Ecto neural progenitor cell (in vitro differentiated cells): ENCODE results near the gene REL.
"Not testable (repeated sequence)": the region's sequence is repeated elsewhere in the genome, so short reads cannot be mapped to it uniquely, and the experiment has no call there.

ENCODE experiments used
- DNase-seq: peaks from one replicate; pipeline ENCODE4 v3.0.0-alpha.2; 2018; ENCODE audit warnings: low spot score

Gene REL

DNA sequence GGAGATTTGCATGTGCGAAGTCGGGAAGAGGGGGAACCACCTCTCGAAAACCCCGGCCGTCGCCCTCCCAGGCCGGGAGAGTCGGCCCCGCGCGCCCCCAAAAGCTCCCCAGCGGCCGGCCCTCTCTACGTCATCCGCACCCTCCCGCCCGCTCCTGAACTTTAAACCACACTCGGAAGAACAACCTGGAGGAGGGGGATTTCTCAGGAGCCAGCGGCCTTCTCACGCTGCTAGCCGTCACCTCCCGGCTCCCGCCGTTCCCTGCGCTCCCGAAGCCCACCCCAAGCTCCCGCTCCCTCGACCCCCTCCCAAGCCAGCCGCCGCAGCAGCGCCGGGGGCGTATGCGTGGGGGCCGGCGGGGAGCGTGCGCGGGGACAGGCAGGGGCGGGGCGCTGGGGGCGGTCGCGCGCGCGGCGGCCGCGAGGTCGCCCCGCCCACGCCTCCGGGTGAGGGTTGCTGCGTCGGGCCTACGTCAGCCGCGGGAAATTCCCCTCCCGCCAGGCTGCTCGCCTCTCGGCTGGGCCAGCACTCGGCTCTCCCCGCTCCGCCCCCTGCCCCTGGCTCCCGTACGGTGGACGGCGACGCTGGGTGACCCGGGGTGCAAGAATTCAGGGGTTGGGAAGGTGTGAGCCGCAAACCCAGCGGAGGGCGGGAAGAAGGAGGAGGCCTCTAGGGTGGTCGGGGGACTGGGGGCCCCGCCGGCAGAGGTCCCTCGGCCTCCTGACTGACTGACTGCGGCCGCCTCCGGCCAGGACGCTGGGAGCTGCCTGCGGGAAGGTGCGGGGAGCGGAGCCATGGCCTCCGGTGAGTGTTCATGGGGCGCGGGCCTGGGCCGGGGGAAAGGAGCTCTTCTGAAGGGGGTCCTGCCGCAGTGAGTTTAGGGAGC is at the start of gene REL:
REL (plus strand) TSS at position 528 of the 886 bp plus-strand sequence; CDS start at position 795, 267 bp downstream.
- peak; percentile 94 for DNase-seq

DNA sequence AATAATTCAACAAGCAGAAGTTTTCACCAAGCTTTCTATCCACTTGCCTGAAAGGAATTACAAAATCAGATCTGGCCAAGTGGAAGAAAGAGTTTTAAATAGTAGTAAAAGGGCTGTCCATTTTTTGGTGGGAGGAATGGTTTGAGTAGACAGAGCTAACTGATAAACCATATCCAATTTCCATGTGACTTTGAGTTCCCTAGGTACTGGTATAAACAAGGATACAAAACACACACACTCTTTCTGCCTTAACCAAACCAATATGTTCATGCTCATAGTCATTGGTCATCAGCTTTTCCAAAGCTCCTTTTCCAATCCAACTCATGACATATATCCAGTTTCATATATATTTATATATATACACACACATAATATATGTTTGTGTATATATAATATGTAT is 49.5 kb upstream of the REL start:
- DNase-seq: no peak

DNA sequence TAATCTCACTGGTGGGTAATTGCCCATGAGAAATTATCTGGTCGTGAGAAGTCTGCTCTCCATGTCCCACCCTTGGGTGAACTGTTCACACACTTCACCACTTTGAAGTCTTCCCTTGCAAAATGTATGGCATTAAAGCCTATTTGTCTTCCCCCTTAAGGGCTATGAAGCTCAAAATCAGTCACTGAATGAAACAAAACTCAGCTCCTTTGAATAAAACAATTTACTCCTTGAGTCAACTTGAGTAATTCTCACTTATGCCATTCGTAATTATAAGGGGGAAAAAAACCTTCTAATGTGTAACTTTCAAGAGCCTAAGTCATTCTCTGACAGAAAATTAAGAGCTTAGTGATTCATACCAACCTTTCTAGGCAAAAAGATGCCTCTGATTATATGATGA is 48.8 kb upstream of the REL start:
- DNase-seq: no peak

DNA sequence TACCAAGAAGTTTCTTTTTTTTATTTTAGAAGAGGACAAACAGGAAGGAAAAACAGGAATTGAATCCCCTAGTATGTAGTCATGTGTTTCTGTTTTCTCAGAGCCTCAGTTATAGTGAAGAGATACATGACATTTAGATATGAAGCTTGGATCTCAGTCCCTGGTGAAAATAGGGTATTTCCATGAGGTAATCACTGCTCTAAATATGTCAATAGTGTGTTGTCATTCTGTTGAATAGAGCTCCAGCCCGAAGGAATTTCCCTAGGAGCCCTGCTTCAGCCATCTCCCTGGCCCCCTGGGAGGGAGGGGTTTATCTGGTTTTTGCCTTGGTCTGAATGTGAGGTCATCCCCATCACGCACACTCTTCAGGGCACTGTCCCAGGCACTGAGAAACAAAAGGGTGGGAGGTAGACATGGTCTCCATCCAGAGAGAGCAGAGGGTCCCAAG is 47.1 kb upstream of the REL start:
- DNase-seq: no peak

DNA sequence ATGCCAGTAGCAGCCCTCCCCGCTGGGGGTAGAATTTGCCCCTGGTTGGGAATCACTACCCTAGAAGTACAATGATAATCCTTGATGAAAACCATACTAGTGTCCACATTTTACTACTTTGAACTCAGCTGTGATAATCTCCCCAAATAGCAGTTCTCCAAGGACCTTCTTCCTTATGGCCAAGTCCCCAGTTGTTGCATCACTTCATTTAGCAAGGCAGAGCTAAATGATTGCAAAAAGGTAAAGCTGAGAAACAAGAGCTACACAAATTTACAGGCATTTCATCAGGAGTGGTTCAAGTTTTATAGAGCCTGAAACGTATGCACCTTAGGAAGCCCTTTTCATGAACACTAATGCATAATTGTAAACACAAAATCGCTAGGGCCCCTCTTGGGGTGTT is 44.9 kb upstream of the REL start:
- DNase-seq: no peak

DNA sequence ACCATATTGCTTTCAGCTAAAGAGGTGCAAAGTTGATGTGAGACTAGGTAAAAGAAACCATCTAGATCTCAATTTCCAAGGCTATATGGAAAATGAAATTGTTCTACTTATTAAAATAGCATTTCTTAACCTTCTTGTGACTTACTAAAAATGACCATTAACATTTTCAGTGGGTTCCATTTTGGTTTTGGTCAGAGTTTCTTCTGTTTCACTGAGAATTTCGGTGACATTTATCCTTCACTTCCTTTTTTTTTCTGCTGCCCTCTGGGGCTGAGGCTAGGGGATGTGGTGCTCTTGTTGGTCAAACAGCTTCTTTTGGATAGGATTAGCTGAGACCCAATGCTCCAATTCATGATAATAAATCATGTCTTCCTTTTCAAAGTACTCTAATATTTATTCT is 44.3 kb upstream of the REL start:
- no peak for DNase-seq

DNA sequence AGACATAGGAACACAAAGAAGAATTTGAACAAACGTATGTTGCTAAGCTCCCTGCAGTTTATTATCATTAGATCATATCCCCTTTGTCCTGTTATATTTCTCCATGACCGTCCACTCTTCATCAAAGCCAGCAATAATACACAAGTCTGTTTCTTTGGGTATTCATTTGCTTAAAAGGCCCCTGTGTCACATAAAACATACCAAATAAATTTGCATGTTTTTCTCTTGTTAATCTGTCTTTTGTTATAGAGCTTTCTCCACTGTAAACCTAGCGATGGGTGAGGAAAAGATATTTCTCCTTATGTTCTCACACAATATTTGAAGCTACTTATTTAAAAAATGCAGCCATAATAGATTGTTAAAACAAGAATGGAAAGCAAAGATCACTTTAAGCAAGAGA is 42.9 kb upstream of the REL start:
- no peak for DNase-seq

DNA sequence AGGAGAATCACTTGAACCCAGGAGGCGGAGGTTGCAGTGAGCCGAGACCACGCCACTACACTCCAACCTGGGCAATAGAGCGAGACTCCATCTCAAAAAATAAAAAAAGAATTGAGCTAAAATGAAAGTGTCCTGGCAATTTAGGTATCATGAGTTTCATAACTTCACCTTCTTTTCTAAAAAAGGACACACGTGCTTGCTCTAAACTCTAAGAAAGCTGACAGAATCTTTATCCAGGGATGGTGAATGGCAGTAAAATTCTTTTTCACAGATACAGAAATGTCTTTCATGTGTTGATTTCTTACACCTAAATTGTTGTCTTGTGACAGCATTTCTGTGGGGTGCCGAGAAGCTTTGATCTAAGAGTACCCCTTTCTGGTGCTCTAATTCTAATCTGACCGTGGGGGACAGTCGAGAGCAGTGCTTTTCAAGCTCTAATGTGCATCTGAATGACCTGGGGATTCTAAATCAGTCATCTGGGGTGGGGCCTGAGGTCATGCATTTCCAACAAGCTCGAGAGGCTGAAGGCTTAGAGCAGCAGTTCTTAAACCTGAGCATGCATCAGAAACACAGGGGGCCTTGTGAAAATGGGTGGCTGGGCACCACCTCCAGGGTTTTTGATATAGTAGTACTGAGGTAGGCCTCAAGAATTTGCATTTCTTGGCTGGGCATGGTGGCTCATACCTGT is 42.1 kb upstream of the REL start:
- no peak for DNase-seq

DNA sequence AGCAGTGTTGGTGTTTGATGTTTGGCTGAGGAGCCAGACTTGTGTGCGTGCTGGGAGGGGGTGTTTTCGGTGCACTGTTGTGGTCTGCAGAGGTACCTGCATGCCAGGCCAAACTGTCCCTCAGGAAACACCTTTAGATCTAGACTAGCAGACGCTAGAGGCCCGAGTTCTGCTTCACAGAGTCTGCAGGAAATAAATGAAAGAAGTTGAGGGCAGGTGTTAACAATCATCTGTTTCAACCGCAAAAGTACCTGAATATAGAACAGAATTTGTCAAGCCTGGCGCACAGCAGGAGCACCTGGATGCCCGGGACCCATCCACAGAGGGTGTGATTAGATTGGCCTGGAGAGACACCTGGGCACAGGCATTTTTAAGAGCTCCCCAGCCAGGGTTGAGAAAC is 40.5 kb upstream of the REL start:
- DNase-seq: no peak

DNA sequence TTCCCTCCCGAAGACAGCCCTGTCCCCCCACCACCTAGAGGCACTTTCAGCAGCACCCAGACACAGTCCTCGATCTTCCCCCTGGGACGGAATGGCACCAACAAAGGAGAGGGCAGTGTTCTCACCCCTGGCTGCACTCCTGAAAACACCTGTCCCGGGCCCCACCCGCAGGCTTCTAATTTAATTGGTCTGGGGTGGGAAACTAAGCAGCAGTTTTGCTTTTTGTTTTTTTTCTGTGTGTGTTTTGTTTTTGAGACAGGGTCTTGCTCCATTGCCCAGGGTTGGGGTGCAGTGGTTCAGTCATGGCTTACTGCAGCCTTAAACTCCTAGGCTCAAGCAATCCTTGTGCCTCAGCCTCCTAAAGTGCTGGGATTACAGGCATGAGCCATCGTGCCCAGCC is 38.4 kb upstream of the REL start:
- no peak for DNase-seq

DNA sequence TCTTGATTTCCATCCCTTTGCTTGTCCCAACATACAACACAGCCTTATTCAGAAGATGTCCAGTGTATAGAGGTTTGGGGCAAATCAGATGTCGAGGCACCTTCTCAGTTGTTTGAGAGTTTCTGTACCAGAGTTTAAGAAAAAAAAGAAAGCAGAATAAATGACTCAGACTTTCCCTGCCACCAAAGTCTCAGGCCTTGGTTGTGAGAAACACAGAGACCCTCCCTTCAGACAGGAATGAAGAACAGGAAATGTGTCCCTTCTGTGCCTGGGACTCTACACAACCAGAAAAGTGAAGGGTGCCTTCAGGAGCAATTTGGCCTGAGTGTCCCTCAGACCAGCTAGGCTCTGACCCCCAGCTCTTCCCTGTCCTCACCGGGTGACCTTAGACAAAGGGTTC is 37.3 kb upstream of the REL start:
- DNase-seq: no peak

DNA sequence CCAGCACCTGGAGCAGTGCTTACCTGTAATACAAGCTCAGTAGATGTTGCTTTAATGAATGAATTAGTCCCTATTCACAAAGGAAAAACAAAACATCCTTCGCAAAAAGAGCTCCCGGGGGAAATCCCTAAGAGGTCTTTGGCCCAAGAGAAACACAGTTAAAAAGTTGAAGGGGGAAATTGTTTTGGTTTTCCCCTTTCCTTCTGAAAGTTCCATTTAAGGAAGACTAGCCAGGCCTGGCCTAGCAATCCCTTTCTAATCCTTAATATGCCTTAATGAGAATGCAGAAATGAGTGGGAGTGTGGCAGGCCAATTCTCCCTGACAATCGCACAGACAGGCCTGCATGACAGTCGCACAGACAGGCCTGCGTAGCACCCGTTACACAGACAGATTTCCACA is 33.5 kb upstream of the REL start:
- DNase-seq: no peak

DNA sequence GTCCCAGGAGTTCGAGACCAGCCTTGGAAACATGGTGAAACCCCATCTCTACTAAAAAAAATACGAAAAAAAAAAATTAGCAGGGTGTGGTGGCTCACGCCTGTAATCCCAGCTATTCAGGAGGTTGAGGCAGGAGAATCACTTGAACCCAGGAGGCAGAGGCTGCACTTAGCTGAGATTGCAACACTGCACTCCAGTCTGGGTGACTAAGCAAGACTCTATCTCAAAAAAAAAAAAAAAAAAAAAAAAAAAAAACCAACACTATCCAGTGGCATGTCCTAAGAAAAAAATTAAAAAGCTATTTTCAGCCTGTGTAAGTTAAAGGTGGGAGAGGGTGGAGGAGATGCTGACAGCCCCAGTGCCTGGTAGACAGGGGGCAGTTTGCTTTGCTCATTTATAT is 32.2 kb upstream of the REL start:
- no peak for DNase-seq

DNA sequence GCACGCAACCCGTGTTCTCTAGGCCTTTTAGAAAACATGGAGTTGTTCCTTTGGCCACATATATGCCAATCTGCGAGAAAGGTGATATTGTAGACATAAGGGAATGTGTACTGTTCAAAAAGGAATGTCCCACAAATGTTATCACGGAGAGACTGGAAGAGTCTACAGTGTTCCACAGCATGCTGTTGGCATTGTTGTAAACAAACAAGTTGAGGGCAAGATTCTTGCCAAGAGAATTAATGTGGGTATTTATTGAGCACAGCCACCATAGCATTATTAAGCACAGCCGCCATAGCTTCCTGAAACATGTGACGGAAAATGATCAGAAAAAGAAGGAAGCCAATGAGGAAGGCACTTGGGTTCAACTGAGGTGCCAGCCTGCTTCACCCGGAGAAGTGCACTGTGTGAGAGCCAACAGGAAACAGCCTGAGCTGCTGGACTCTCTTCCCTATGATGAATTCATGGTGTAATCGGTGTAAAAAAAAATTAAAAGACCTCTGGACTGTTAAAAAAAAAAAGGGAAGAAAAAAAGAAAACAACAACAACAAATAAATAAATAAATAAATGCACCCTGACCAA is 29.0 kb upstream of the REL start:
- DNase-seq: no peak

DNA sequence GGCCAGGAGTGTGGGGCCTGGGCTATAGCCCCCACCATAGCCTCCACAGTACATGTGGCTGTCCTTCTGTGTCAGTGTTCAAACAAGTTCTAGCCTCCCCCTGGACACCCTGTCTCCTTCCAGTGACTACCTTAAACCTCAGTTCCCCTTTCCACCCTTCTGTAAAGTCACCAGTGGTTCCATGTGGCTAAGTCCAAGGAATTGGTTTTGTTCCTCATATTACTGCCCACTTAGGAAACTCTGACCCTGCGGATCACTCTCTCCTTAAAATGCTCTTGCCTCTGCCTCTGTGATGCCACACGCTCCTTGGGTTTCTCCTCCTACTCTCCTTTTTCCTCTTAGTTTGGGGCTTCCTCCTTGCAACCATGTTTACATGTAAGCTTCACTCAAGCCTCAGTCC is 27.8 kb upstream of the REL start:
- DNase-seq: no peak

DNA sequence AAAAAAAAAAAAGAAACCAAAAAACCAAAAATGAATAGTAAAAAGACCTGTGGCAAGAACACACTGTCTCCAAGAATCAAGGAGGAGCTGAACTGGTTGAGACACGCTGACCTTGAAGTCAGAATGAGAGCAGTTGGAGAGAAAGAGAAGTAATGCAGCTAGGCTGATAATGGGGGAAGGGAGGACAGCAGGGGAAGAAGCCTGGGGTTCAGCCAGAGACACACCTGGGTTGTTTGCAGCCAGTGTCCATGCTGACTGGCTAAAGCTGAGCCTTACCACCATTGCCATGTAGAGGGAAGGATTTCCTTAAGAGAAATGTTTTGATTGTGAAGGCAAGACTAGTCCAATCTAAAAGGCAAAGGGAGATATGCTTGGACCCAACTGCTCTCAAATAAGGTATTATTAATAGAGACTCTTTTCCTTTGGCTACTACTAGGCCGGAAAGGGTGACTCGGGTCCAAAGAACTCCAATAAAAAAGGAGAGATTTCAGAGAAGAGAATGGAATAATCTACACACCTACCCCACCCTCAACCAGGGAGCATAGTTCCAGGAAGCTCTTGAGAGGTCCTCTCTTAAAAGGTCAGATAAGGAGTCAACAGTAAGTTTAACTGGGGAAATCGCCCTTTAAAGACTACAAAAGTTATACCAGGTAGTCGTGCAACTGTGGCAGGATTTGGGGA is 25.2 kb upstream of the REL start:
- DNase-seq: no peak

DNA sequence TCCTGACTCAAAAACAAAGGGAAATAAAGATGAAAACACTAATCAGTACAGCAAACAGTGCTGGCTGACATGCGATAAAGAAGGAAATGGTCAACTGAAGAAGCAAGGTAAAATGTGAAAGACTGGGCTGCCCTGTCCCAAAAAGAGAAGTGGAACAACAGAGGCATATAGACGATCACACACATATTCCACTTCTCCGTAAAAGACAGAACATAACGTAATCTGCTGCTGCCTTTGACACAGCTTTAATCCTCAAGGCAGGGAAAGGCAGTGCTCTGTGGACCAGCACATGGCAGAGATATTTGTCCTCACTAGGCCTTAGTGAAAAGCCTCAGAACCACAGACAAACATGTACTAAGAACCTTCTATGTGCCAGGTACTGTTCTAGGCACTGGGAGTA is 24.3 kb upstream of the REL start:
- DNase-seq: no peak

DNA sequence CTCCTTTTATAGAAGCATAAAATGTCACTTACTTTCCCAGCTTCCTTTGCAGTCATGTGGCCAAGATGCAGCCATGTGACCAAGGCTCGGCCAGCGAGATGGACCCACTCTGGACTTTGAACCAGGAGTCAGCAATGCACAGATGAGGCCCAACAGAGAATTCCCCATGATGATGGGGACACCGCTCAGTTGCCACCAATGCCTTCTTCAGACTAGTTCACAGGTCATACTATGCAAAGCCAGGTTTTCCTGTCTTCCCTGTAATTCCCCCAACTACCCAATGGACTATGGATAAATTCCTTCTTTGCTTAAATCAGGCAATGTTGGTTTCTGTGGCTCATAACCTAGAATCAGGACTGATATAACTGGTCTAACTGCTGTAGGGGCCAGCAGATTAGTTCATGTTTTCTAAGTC is 22.5 kb upstream of the REL start:
- DNase-seq: no peak

DNA sequence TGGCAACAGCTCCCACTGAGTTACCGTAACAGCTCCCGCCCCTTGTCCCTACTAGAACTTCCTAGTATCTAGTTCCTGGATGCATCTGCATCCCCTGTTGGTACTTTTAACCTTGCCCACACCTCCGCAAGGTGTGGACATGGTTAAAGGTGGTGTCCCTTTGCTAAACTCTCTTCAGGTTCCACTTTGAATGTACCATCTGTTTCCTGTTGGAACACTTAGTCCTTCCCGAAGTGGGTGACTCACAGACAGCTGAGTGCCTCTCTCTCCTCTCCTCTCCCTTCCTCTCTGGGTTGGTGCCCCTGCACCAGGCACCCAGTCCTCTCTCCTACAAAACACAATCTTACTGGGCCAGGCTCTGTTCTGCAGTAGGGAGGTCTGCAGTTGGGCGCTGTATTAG is 19.6 kb upstream of the REL start:
- no peak for DNase-seq

DNA sequence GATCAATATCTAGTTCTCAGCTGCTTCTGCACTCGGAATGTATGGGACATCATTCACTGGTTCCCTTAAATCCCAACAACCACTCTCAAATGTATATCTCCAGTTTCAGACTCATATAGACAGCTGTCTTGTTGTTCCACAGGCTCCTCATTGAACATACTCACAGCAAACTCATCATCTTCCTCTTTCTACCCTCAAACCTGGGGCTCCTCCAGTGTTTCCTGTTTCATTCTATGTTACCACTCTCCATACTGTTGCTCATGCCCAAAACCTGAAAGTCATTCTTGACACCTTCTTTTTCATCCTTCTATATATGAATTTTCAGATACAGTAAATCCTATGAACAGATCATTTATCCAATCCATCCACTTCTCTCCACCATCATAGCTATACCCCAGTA is 18.7 kb upstream of the REL start:
- no peak for DNase-seq

DNA sequence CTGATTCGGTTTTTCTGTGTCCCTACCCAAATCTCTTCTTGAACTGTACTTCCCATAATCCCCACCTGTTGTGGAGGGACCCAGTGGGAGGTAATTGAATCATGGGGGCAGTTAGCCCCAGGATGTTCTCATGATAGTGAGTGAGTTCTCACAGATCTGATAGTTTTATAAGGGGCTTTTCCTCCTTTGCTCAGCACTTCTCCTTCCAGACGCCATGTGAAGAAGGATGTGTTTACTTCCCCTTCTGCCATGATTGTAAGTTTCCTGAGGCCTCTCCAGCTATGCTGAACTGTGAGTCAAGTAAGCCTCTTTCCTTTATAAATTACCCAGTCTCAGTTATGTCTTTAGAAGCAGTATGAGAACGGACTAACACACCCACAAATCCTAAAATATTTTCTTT is 16.0 kb upstream of the REL start:
- not testable (repeated sequence) for DNase-seq

DNA sequence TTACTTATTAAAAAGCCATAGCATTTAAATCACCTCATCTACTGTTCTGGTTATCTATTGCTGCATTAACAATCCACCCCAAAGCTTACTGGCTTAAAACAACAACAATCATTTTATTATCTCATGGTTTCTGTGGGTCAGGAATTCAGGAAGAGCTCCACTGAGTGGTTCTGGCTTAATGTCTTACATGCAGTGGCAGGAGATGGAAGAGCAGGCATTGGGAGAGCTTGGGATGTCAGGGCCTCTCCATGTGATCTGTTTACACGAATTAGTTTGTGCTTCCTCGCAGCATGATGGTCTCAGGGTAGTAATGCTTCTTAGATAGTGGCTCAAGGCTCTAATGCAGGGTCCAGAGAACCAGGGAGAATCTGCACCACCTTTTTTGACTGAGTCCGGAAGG is 14.4 kb upstream of the REL start:
- DNase-seq: no peak

DNA sequence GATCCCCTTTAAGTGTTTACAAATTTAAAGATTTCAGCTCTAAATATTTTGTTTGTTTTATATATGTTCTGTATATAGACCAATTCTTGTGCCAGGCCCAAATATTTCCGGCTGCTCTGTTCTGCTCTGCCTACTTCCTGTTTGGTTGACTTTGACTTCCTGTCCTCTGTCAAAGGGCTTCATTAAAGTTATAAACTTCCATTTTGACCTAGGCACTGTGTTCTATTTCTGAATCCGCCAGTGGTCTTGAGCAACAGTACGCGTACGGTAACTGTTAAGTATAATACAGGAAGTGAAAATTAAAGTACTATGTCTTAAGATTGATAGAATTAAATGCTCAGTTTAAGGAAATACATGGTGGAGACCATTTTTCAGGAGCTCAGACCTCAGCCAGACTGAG is 13.5 kb upstream of the REL start:
- no peak for DNase-seq
